Glutamatergic neuron (in vitro differentiated cells): ENCODE measurements around the gene NANOS2. TPM values are rescaled to one million over a fixed set of nuclear protein-coding genes. Genes with fewer than 3 reads are reported as not detected.
A peak's percentile ranks its signal among the peaks of the same experiment; 100 is the strongest.

Experiments used
- DNase-seq: peaks from one replicate; pipeline ENCODE4 v3.0.0; 2022
- H3K27ac Mint-ChIP-seq: one replicate; pipeline ENCODE4 v1.8.0; 2020; ENCODE audit warnings: mild to moderate bottlenecking, mixed read lengths, inconsistent platforms; ENCODE audit not compliant: unreplicated experiment
- H3K27me3 Mint-ChIP-seq: one replicate; pipeline ENCODE4 v1.8.0; 2020; ENCODE audit warnings: mild to moderate bottlenecking, moderate library complexity, mixed read lengths, inconsistent platforms; ENCODE audit not compliant: unreplicated experiment
- H3K36me3 Mint-ChIP-seq: one replicate; pipeline ENCODE4 v1.8.0; 2020; ENCODE audit warnings: mild to moderate bottlenecking, mixed read lengths, inconsistent platforms; ENCODE audit not compliant: unreplicated experiment
- H3K4me1 Mint-ChIP-seq: one replicate; pipeline ENCODE4 v1.8.0; 2020; ENCODE audit warnings: mild to moderate bottlenecking, low read depth, mixed read lengths, inconsistent platforms; ENCODE audit not compliant: unreplicated experiment
- H3K4me3 Mint-ChIP-seq: one replicate; pipeline ENCODE4 v1.8.0; 2020; ENCODE audit warnings: mild to moderate bottlenecking, mixed read lengths, inconsistent platforms; ENCODE audit not compliant: unreplicated experiment
- H3K9me3 Mint-ChIP-seq: one replicate; pipeline ENCODE4 v1.8.0; 2020; ENCODE audit warnings: mild to moderate bottlenecking, moderate library complexity, mixed read lengths, inconsistent platforms; ENCODE audit not compliant: unreplicated experiment
- CTCF ChIP-seq: fragments of 200-600 bp; sonication (generic); IDR thresholded peaks from one replicate; pipeline ENCODE4 v1.5.0; 2021; ENCODE audit not compliant: partially characterized antibody, unreplicated experiment
- total RNA-seq: library from RNA; stranded (reverse); fragmentation: NEBNext Ultra II Directional; extraction: Animal tissue kit (Norgen Biotek cat#: 25700); gene quantifications from one replicate; pipeline ENCODE4 v1.2.1, GENCODE V29; 2021; ENCODE audit not compliant: unreplicated experiment

The NANOS2 gene
- total RNA-seq, 1 donor from 2014 or later, result not detected

- TF ChIP-seq CTCF, result no peak
- Mint-ChIP-seq H3K27me3 (peaks cover 5% of the 10 kb centered on the region), H3K4me3 (peak overlapping the region; percentile 96), H3K4me1 (peaks cover 5% of the 10 kb centered on the region), H3K9me3 (peaks cover 5% of the 10 kb centered on the region), H3K27ac (peak overlapping the region; percentile 93), H3K36me3 (no peaks in the 10 kb centered on the region)
- DNase-seq, result no peak
These were observed 27.3 kb downstream of the NANOS2 start for GRCh38 chr19:45887200-45887710.

- Mint-ChIP-seq H3K4me3 (peak overlapping the region; percentile 96), H3K27me3 (peaks cover 5% of the 10 kb centered on the region), H3K27ac (peak overlapping the region; percentile 93), H3K36me3 (no peaks in the 10 kb centered on the region), H3K9me3 (peaks cover 6% of the 10 kb centered on the region), H3K4me1 (peaks cover 6% of the 10 kb centered on the region)
- TF ChIP-seq CTCF, result no peak
- peak; percentile 92 for DNase-seq
These were observed 28.0 kb downstream of the NANOS2 start for GRCh38 chr19:45886427-45887199.

GRCh38 chr19:45885556-45886426 is 28.8 kb downstream of the NANOS2 start, which contains the start of gene IRF2BP1:
Gene IRF2BP1 (minus strand): TSS chr19:45886141. CDS start chr19:45885774, 367 bp downstream.
- Mint-ChIP-seq H3K9me3 (peaks cover 9% of the 10 kb centered on the region), H3K4me3 (peak within 1 kb of the TSS; percentile 96), H3K36me3 (no peaks in the 10 kb centered on the region), H3K4me1 (peaks cover 9% of the 10 kb centered on the region), H3K27me3 (peaks cover 7% of the 10 kb centered on the region), H3K27ac (peak within 1 kb of the TSS; percentile 93)
- TF ChIP-seq CTCF, result no peak
- peak; percentile 94 for DNase-seq

GRCh38 chr19:45884682-45885555 is 29.7 kb downstream of the NANOS2 start:
- peaks cover 9% of the 10 kb centered on the region for H3K9me3 Mint-ChIP-seq
- H3K4me1 Mint-ChIP-seq, result peaks cover 9% of the 10 kb centered on the region
- H3K27me3 Mint-ChIP-seq, result peaks cover 10% of the 10 kb centered on the region
- TF ChIP-seq CTCF, result no peak
- H3K36me3 Mint-ChIP-seq, result no peaks in the 10 kb centered on the region
- peak overlapping the region; percentile 63 for H3K4me3 Mint-ChIP-seq
- DNase-seq, result peak; percentile 52
- no peak overlapping the region for H3K27ac Mint-ChIP-seq
